22Rv1 (cell line): Measurements from ENCODE around the gene CCDC182.

Source experiments
- H3K27ac ChIP-seq: fragments of 450-650 bp; 2 replicates; pipeline ENCODE4 v1.5.1; 2017
- ZFX ChIP-seq: fragments of 450-650 bp; IDR thresholded peaks from 2 replicates; pipeline ENCODE4 v1.6.1; 2017; ENCODE audit warnings: antibody characterized with exemption, borderline replicate concordance
- TF ChIP-seq, protein P1 (sequence below): fragments of 450-650 bp; IDR thresholded peaks from 2 replicates; pipeline ENCODE4 v1.5.1; 2017; ENCODE audit warnings: mild to moderate bottlenecking

The CCDC182 gene

DNA sequence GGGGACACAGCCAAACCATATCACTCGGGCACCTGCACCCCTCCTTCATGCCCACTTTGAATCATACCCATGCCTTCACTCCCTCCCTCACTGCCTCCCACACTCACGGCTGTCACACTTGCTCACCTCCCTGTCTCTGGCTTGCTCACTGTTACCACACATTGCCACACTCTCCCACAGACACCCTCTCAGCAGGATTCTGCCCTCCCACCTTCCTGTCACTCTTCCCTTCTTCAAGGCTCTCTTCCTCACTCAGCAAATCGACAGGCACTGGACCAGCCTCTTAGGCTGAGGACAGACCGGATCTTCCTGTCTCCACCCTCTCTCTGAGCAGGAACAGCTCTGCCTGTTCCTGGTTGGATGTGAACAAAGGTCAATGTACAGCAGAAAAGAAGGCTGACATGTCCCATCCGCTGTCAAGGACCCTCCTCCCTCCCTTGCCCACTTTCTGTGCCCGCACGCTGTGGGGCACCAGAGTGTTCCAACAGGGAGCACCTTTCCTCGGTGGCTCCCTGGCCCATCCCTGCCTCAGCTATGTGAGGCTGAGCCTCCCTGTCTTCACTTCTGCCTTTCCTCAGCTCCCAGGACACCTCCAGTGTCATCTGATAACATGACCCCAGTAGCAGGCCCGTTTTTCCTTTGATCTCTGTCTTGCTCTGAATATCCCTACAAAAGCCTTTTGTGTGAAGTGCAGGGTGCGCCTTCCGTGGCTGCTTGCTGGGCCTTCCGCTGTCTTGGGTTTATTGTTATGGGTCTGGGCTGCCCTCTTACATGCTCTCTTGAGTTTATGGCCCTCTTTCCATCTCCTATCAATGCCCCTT is 47.0 kb downstream of the CCDC182 start:
- no peak for TF ChIP-seq ZFX
- TF ChIP-seq, protein P1, sequence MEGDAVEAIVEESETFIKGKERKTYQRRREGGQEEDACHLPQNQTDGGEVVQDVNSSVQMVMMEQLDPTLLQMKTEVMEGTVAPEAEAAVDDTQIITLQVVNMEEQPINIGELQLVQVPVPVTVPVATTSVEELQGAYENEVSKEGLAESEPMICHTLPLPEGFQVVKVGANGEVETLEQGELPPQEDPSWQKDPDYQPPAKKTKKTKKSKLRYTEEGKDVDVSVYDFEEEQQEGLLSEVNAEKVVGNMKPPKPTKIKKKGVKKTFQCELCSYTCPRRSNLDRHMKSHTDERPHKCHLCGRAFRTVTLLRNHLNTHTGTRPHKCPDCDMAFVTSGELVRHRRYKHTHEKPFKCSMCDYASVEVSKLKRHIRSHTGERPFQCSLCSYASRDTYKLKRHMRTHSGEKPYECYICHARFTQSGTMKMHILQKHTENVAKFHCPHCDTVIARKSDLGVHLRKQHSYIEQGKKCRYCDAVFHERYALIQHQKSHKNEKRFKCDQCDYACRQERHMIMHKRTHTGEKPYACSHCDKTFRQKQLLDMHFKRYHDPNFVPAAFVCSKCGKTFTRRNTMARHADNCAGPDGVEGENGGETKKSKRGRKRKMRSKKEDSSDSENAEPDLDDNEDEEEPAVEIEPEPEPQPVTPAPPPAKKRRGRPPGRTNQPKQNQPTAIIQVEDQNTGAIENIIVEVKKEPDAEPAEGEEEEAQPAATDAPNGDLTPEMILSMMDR: no peak
- peak overlapping the region; percentile 27; the same call in 1 of the 2 replicates for H3K27ac ChIP-seq

- no peak overlapping the region for H3K27ac ChIP-seq
- TF ChIP-seq, protein P1: no peak
- no peak for TF ChIP-seq ZFX
Measured at GRCh38 chr17:57697197-57697596, 47.9 kb downstream of the CCDC182 start.

DNA sequence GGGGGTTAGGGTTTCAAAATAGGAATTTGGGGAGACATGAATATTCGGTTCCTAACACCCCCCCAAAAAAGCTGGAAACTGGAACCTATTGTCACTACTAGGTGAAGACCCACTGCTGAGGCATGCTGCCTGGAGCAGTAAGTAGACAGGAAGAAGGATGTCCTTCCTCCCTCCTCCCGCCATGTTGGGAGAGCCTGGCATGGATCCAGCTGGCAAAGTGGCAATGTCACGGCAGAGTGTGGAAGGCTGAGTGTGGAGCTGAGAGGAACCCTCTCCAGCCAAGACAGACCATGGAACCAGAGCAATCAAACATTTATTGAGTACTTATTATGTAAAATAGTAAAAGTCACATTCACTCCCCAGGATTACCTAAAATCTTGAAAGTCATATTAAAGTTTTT is 49.0 kb downstream of the CCDC182 start:
- TF ChIP-seq, protein P1: no peak
- no peak for TF ChIP-seq ZFX

More for the DNA sequence above, 49.0 kb downstream of the CCDC182 start:
- no peak overlapping the region for H3K27ac ChIP-seq
